ENCODE measurements around the gene NDUFA9.

GRCh38 chr12:4609071-4609470 is 39.8 kb upstream of the NDUFA9 start:
- TF ChIP-seq, protein P1, sequence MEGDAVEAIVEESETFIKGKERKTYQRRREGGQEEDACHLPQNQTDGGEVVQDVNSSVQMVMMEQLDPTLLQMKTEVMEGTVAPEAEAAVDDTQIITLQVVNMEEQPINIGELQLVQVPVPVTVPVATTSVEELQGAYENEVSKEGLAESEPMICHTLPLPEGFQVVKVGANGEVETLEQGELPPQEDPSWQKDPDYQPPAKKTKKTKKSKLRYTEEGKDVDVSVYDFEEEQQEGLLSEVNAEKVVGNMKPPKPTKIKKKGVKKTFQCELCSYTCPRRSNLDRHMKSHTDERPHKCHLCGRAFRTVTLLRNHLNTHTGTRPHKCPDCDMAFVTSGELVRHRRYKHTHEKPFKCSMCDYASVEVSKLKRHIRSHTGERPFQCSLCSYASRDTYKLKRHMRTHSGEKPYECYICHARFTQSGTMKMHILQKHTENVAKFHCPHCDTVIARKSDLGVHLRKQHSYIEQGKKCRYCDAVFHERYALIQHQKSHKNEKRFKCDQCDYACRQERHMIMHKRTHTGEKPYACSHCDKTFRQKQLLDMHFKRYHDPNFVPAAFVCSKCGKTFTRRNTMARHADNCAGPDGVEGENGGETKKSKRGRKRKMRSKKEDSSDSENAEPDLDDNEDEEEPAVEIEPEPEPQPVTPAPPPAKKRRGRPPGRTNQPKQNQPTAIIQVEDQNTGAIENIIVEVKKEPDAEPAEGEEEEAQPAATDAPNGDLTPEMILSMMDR (IDR thresholded peaks at IDR 0.05) = no peak
- TF ChIP-seq POLR2AphosphoS5 (IDR thresholded peaks at IDR 0.05; ENCODE audit: low read depth, low read length) = no peak
- no peak for TF ChIP-seq SIN3A (IDR thresholded peaks at IDR 0.05; ENCODE audit: borderline replicate concordance, insufficient read depth, low read depth, low read length)

All from Panc1 (cell line).